GM18505 (cell line): ENCODE results near the gene RAP2A.

ENCODE experiments used
- ATAC-seq: cut with Tn5 transposase; IDR thresholded peaks from one replicate; pipeline ENCODE4 v1.9.1; 2021; ENCODE audit not compliant: unreplicated experiment
- POLR2A ChIP-seq: IDR thresholded peaks from 4 replicates; pipeline ENCODE4 v1.6.1; 2011; ENCODE audit warnings: borderline replicate concordance; ENCODE audit not compliant: insufficient read depth, insufficient read length; ENCODE audit errors: extremely low read depth

Gene RAP2A

DNA sequence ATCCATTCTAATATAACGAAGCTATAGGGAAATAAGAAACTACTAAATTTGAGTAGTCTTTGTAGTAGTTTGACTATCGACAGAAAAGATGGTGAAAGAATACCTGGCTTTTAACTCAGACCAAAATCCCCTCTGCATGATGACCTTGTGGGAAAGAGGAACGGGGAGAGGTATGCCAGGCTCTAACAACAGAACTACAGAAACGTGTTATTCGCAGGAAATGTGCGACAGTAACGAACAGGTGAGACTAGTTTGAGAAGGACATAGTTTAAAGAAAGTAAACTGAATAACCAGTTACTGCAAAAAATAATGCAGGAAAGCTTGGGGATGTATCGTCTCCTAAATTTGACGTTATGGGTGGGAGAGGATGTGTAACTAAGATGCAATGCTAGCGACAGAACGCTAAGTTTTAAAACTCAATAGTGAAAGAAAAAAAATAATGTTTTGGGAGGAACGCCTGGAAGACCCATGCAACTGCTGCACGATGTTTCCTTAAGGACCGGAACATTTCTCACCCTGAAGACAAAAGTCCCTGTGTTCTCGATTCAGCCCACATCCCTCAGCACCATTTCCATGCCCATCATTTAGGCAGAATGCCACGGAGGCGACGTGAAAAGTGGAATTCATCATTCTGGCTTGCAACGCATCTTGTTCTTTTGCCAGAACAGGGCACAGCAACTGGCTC is 1.6 kb upstream of the RAP2A start:
- TF ChIP-seq POLR2A: peak; percentile 86
- ATAC-seq: no peak

DNA sequence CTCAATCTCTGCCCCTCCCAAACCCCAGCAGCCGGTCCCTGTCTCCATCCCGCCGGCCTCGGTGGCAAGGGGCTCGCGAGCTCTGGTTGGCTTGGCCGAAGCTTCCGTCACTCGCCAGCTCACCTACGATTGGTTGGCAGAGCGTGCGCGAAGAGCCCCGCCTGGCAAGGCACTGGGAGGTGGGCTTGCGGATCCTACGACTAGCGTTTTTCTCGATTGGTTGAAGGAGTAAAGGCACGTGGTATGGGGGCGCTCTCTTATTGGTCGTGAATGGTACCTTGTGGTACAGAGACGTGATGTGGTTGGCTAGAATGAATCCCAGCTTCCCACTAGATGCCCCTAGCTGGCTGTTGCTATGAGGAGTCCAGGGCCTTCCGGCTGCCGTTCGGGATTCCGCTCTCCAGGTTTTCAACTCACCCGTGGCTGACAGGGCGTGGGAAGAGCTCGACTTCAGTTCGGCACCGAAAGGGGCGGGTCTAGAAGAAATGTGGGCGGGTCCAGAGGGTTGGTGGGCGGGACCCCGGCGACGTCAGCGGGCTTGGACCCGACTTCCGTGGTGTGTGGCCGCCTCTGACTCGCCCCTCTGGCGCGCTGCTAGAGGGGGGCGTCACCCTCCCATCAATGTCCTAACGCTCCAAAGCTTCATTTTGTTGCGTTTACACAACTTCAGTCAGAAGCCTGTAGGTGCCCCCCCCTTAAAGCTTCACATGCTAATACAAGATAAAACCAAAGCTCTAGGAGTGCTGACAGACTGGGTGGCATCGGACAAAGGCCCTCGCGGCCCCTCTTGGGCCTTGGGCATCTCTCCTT is 847 bp upstream of the RAP2A start:
- ATAC-seq: peak; percentile 72
- peak; percentile 15 for TF ChIP-seq POLR2A

DNA sequence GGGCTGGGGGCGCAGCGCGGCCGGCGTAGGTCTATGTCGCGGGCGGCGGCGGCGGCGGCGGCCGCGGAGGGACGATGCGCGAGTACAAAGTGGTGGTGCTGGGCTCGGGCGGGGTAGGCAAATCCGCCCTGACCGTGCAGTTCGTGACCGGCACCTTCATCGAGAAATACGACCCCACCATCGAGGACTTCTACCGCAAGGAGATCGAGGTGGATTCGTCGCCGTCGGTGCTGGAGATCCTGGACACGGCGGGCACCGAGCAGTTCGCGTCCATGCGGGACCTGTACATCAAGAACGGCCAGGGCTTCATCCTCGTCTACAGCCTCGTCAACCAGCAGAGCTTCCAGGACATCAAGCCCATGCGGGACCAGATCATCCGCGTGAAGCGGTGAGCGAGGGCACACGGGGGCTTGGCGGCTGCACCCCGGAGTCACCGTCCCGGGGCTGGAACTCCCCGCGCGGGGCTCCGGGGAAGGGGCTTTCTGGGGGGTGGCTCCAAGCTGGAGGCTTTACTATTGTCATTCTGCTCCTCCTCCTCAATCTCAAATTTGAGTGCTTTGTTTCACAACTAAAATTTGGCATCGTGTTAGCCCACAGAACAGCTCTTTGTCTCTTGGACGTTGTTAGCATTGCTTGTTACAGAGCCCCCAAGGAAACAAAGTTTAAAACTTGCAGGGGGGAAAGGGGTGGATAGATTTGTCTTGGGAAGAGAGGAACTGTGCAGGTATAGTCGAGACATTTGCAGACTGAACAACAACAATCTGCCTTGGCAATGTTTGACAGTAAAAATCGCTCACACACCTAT is 630 bp downstream of the RAP2A start:
- TF ChIP-seq POLR2A: no peak
- ATAC-seq: peak; percentile 7

DNA sequence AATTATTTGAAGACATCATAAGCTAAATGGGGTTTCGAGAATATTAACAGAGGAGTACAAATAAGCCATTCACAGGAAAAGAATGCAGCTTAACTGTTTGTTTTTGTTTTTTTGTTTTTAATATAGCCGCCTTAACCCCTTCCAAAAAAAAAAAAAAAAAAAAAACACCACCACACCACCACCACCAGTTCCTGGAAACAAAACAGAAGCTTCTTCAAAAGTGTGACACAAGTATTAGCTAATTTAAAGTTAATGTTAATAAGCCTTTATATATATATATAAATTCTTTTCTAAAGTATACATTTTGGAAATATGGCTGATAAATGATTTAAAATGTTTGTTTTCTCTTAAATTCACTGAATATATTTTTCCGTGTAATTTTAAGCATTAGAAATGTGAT is 1.4 kb downstream of the RAP2A start:
- ATAC-seq: no peak

DNA sequence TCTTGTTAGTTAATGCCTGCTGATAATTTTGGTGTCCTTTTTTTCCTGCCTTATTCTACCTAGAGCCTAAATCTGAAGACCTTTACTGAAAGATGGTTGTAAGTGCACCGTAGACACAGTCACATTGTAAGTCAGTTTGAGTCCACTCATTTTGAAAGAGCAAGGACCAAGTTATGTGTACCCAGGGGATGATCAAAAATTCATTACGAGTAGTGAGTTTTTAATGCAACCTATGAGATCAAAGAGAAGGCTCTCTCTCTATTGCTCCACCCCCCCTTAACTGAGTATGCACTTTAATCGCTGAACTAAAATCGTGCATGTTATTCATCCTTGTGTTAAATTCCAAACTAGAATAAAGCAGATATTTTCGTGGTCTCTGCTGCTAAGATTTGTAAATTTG is 1.8 kb downstream of the RAP2A start:
- no peak for ATAC-seq
- no peak for TF ChIP-seq POLR2A

More for the DNA sequence above, 1.4 kb downstream of the RAP2A start:
- TF ChIP-seq POLR2A: no peak

DNA sequence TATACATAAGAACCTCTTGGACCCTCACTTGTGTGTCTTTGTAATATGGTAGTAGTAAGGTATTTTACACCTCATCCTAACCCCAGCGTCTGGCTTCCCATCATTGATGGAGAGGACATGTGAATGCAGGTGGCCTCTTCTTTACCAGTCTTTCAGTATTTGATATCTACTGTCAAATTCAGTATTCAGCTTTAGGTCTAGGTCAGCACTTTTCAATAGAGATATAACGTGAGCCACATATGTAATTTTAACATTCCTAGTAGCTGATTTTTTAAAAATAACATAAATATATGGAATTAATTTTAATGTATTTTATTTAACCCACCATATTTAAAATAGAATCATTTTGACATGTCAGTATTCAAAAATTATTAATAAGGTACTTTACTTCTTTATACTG is 2.9 kb downstream of the RAP2A start:
- TF ChIP-seq POLR2A: no peak
- ATAC-seq: no peak

DNA sequence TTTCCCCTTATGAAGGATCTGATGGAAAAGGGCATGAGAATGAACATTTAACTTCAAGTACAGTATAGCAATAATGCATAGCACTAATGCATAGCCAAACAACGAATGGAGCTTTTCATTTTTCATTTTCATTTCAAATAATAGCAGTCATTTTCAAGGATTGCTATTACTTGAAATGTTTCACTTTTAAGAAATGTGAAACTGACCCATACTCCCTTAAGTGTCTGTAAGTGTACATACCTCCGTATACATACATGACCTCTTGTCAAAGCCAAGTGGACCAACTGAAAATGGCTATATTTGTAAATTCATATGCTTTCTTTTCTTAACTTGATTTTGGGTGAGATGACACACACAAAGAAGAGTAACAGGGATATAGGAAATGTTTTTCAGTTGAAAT is 3.8 kb downstream of the RAP2A start:
- no peak for ATAC-seq
- TF ChIP-seq POLR2A: no peak

DNA sequence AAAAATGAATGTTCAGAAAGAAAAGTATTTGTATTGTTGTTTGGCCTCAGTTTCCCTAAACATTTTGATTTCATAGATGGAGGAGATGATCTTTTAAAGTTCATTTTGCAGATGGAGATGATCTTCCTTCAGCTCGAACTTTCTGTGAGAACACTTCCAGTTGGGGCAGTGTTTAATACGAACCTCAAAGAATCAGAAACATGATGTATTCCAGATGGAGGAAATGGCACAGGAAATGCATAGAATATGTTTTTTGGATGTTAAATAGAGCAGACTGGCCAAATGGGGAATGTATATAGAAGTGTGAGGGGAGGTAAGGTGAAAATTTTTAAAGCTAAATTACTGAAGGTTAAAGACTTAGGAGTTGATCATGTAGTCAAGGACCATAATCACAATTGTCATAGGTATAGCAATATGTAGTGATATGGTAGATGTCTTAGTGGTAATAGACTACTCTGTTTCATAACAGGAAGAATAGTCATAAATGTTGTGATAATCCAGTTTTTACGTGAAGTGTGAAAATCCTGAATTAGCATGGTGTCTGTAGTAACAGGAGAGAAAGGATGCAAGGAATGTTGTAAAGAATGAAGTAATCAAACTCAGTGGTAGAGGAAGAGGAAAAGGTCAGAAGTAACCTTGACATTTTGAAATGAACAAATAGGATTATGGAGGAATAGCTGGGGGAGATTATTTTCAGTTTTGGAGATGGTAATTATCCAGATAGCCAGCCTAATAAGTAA is 5.1 kb downstream of the RAP2A start:
- no peak for ATAC-seq
- TF ChIP-seq POLR2A: no peak

DNA sequence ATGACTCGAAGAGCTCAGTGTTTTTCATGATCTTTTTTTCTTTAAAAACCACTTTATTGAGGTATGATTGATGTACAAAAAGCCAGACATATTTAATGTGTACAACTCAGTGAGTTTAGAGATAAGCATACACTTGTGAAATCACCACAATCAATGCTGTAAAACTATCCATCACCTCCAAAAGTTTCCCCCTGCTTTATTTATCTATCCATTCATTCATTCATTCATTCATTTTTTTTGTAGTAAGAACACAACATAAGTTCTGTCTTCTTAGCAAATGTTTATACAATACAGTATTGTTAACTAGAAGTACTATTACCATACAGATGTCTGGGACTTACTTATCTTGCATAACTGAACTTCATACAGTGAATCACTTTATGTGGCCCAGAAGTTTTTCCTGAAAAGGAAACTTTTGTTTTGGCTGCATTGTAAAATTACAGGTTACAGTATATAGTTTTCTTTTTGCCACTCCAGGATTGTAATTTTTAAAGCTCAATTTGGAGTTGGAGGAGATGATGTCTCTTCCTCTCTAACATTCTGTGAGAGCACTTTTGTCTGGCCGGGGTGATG is 6.7 kb downstream of the RAP2A start:
- TF ChIP-seq POLR2A: no peak
- ATAC-seq: no peak

DNA sequence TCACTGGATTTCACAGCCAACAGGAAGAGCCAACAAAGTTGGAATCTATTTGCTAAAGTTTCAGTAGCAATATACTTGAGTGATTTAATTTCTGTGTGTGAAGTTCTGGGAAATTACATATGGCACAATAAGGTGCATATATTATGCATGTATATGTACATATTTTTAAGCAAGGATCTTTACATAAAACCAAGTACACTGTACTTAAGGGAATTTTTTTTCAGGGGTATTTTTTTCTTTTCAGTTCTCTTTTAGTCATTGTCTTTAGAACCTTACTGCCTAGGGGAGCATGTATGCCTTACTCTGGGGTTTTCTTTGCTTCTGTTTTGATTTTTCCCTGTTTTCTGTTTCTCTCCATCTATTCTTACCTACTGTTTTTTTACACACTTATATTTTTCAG is 7.4 kb downstream of the RAP2A start:
- no peak for TF ChIP-seq POLR2A
- peak; percentile 52 for ATAC-seq

DNA sequence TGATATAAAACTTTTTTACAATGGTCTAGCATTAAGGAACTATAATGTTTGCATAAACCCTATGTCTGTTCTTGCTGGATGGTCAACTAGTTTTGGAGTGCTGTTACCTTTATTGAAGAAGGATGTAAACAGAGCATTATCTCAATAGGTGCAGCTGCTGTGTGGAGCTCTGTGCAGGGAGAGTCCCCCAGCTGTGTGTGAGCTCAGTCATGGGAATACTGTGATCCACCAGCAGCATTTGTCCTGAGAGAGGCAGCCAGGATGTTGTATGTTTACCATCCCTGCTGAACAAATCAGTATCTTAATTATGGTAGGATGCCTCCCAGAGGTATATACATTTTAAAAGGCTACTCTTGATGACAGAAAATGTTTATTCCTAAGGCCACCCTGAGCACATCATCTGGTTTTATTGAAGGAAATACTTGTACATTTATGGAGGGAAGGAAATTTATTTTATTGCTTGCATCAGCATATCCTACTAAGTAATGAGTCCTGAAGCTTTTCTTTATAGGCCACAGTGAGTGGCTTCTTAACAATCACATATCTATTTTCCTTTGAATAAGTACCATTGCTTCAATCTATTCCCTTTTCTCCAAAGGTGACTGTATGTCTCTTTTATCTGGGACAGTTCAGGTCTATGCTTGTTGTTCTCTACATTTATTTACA is 11.7 kb downstream of the RAP2A start:
- no peak for ATAC-seq
- no peak for TF ChIP-seq POLR2A

DNA sequence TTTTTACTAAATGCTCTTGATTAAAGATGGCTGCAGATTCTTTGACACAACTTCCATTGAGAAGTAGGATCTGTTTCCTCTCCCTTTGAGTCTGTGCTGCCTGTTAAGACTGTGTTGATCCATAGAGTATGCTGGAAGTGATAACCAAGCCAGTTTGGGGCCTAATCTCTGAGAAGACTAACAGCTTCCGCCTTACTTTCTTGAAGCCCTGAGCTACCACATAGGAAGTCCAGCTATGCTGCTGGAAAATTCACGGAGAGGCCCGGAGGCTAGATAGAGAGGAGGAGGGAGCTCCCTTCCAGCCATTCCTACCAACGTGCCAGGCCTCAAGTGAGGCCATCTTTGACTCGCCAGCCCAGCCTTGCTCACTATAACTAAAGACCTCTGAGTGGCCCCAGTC is 12.5 kb downstream of the RAP2A start:
- no peak for TF ChIP-seq POLR2A
- ATAC-seq: no peak
